HepG2 (cell line): Measurements from ENCODE around the gene KISS1.

Experiments used
- CAMTA2 ChIP-seq: sonication (generic); formaldehyde crosslinking; IDR thresholded peaks from 2 replicates; pipeline ENCODE4 v1.4.0; 2020; ENCODE audit warnings: mild to moderate bottlenecking, missing genetic modification reagents, borderline replicate concordance
- CCAR2 ChIP-seq: fragments of 200-400 bp; formaldehyde crosslinking; optimal IDR thresholded peaks from 2 replicates; pipeline ENCODE3; 2018; ENCODE audit warnings: low read depth, mild to moderate bottlenecking, low read length, moderate library complexity
- GABPA ChIP-seq, 2 experiments: IDR thresholded peaks; 2 replicates each; pipeline ENCODE4 v1.6.1; 2011 to 2016; ENCODE audit warnings: low read depth in 2 of 2, low read length in 1 of 2, missing biosample characterization in 1 of 2, missing genetic modification characterization in 1 of 2
- NR2F6 ChIP-seq, 2 experiments: IDR thresholded peaks; 2 replicates each; pipeline ENCODE4 v1.6.1; 2016; ENCODE audit warnings: antibody characterized with exemption in 1 of 2, mild to moderate bottlenecking in 1 of 2
- SMAD3 ChIP-seq: sonication (generic); formaldehyde crosslinking; IDR thresholded peaks from 2 replicates; pipeline ENCODE4 v1.4.0; 2020; ENCODE audit warnings: missing genetic modification reagents
- TAF1 ChIP-seq: sonication (generic); formaldehyde crosslinking; IDR thresholded peaks from 2 replicates; pipeline ENCODE4 v1.4.0; 2020; ENCODE audit warnings: missing genetic modification reagents
- ZFX ChIP-seq: sonication (generic); formaldehyde crosslinking; IDR thresholded peaks from 2 replicates; pipeline ENCODE4 v1.4.0; 2020; ENCODE audit warnings: mild to moderate bottlenecking, low read depth, missing genetic modification reagents, moderate library complexity
- ZNF230 ChIP-seq: sonication (generic); formaldehyde crosslinking; IDR thresholded peaks from 2 replicates; pipeline ENCODE4 v1.4.0; 2020; ENCODE audit warnings: mild to moderate bottlenecking, missing genetic modification reagents
- ZNF317 ChIP-seq: sonication (generic); formaldehyde crosslinking; IDR thresholded peaks from 2 replicates; pipeline ENCODE4 v1.5.0; 2020; ENCODE audit warnings: mild to moderate bottlenecking, missing genetic modification reagents
- ZNF652 ChIP-seq: IDR thresholded peaks from 2 replicates; pipeline ENCODE4 v1.6.1; 2016; ENCODE audit warnings: low read depth, borderline replicate concordance
- ZNF780A ChIP-seq: sonication (generic); formaldehyde crosslinking; IDR thresholded peaks from 2 replicates; pipeline ENCODE4 v1.8.0; 2022; ENCODE audit warnings: mild to moderate bottlenecking, missing genetic modification reagents, moderate library complexity
- TF ChIP-seq, protein P1 (sequence below), 2 experiments: IDR thresholded peaks; 2 replicates each; pipeline ENCODE4 v1.6.1; 2011 to 2012; ENCODE audit warnings: low read length in 2 of 2, borderline replicate concordance in 1 of 2, low read depth in 1 of 2, mild to moderate bottlenecking in 1 of 2, moderate library complexity in 1 of 2
- TF ChIP-seq, protein P2 (sequence below): sonication (generic); formaldehyde crosslinking; IDR thresholded peaks from 2 replicates; pipeline ENCODE4 v1.5.0; 2020; ENCODE audit warnings: mild to moderate bottlenecking, missing genetic modification reagents, moderate library complexity
- TF ChIP-seq, protein P3 (sequence below): sonication (generic); IDR thresholded peaks from 2 replicates; pipeline ENCODE4 v1.6.1; 2016; ENCODE audit warnings: low read depth, borderline replicate concordance

DNA sequence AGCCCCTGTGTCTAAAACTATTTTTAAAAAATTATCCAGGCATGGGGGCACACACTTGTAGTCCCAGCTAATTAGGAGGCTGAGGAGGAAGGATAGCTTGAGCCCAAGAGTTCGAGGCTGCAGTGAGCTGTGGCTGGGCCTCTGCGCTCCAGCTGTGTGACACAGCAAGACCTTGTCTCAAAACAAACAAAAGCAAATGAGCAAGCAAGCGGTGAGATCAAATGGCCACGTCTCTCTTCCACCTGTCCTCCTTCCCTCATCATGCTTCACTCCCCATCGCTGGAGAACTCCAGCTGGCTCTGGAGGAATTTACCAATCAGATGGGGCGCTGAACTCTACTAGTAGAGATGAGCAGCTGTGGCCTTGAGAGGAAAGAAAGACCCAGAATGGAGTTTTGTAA is 16.2 kb downstream of the KISS1 start:
- TF ChIP-seq ZNF780A (CRISPR knock-in tag) (no peak), ZFX (CRISPR knock-in tag) (no peak), NR2F6 (IDR thresholded peaks at IDR 0.05) (no peak), NR2F6 (CRISPR knock-in tag; IDR thresholded peaks at IDR 0.05) (no peak; the same call in 1 of the 2 replicates), TAF1 (CRISPR knock-in tag) (no peak), ZNF230 (CRISPR knock-in tag) (no peak), ZNF652 (CRISPR knock-in tag) (no peak), SMAD3 (no peak), CCAR2 (no peak), ZNF317 (CRISPR knock-in tag) (peak; percentile 84; the same call in 1 of the 2 replicates), GABPA (IDR thresholded peaks at IDR 0.05; ENCODE audit: low read depth, low read length) (no peak), GABPA (CRISPR knock-in tag; IDR thresholded peaks at IDR 0.05; ENCODE audit: low read depth) (no peak), CAMTA2 (no peak)
- TF ChIP-seq, protein P1, sequence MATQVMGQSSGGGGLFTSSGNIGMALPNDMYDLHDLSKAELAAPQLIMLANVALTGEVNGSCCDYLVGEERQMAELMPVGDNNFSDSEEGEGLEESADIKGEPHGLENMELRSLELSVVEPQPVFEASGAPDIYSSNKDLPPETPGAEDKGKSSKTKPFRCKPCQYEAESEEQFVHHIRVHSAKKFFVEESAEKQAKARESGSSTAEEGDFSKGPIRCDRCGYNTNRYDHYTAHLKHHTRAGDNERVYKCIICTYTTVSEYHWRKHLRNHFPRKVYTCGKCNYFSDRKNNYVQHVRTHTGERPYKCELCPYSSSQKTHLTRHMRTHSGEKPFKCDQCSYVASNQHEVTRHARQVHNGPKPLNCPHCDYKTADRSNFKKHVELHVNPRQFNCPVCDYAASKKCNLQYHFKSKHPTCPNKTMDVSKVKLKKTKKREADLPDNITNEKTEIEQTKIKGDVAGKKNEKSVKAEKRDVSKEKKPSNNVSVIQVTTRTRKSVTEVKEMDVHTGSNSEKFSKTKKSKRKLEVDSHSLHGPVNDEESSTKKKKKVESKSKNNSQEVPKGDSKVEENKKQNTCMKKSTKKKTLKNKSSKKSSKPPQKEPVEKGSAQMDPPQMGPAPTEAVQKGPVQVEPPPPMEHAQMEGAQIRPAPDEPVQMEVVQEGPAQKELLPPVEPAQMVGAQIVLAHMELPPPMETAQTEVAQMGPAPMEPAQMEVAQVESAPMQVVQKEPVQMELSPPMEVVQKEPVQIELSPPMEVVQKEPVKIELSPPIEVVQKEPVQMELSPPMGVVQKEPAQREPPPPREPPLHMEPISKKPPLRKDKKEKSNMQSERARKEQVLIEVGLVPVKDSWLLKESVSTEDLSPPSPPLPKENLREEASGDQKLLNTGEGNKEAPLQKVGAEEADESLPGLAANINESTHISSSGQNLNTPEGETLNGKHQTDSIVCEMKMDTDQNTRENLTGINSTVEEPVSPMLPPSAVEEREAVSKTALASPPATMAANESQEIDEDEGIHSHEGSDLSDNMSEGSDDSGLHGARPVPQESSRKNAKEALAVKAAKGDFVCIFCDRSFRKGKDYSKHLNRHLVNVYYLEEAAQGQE (IDR thresholded peaks at IDR 0.05; ENCODE audit: borderline replicate concordance in 1 of 2, low read depth in 1 of 2, low read length in 2 of 2), result no peak
- TF ChIP-seq, protein P2, sequence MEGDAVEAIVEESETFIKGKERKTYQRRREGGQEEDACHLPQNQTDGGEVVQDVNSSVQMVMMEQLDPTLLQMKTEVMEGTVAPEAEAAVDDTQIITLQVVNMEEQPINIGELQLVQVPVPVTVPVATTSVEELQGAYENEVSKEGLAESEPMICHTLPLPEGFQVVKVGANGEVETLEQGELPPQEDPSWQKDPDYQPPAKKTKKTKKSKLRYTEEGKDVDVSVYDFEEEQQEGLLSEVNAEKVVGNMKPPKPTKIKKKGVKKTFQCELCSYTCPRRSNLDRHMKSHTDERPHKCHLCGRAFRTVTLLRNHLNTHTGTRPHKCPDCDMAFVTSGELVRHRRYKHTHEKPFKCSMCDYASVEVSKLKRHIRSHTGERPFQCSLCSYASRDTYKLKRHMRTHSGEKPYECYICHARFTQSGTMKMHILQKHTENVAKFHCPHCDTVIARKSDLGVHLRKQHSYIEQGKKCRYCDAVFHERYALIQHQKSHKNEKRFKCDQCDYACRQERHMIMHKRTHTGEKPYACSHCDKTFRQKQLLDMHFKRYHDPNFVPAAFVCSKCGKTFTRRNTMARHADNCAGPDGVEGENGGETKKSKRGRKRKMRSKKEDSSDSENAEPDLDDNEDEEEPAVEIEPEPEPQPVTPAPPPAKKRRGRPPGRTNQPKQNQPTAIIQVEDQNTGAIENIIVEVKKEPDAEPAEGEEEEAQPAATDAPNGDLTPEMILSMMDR (CRISPR knock-in tag), result no peak
- TF ChIP-seq, protein P3, sequence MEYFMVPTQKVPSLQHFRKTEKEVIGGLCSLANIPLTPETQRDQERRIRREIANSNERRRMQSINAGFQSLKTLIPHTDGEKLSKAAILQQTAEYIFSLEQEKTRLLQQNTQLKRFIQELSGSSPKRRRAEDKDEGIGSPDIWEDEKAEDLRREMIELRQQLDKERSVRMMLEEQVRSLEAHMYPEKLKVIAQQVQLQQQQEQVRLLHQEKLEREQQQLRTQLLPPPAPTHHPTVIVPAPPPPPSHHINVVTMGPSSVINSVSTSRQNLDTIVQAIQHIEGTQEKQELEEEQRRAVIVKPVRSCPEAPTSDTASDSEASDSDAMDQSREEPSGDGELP, result peak; percentile 80
